GM12874 (cell line): ENCODE measurements around the gene P2RY13.

Experiments
- TF ChIP-seq, protein P1 (sequence below): IDR thresholded peaks from 2 replicates; pipeline ENCODE4 v1.5.1; 2011; ENCODE audit warnings: low read depth, mild to moderate bottlenecking, control low read depth, low read length, moderate library complexity; ENCODE audit not compliant: insufficient read depth

P2RY13 gene

DNA sequence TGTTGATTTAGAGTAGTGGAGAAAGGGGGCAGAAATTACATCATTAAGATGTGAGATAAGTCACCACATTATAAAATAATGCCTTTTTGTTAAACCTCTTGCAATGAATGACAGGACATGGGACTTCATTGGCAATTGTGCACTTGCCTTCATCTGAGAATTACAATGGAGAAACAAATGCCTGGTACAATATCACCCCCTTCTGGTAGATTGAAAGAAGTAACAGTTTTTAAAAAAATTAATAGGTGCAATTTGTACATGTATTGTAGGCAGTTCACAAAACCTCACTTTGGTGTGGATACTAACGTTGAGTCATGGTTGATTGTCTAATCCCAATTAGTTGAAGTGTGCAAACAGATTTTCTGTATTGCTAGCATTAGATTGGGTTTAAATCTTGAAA lies 46.4 kb downstream of the P2RY13 start:
- TF ChIP-seq, protein P1, sequence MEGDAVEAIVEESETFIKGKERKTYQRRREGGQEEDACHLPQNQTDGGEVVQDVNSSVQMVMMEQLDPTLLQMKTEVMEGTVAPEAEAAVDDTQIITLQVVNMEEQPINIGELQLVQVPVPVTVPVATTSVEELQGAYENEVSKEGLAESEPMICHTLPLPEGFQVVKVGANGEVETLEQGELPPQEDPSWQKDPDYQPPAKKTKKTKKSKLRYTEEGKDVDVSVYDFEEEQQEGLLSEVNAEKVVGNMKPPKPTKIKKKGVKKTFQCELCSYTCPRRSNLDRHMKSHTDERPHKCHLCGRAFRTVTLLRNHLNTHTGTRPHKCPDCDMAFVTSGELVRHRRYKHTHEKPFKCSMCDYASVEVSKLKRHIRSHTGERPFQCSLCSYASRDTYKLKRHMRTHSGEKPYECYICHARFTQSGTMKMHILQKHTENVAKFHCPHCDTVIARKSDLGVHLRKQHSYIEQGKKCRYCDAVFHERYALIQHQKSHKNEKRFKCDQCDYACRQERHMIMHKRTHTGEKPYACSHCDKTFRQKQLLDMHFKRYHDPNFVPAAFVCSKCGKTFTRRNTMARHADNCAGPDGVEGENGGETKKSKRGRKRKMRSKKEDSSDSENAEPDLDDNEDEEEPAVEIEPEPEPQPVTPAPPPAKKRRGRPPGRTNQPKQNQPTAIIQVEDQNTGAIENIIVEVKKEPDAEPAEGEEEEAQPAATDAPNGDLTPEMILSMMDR = peak; percentile 37; the same call in 1 of the 2 replicates

DNA sequence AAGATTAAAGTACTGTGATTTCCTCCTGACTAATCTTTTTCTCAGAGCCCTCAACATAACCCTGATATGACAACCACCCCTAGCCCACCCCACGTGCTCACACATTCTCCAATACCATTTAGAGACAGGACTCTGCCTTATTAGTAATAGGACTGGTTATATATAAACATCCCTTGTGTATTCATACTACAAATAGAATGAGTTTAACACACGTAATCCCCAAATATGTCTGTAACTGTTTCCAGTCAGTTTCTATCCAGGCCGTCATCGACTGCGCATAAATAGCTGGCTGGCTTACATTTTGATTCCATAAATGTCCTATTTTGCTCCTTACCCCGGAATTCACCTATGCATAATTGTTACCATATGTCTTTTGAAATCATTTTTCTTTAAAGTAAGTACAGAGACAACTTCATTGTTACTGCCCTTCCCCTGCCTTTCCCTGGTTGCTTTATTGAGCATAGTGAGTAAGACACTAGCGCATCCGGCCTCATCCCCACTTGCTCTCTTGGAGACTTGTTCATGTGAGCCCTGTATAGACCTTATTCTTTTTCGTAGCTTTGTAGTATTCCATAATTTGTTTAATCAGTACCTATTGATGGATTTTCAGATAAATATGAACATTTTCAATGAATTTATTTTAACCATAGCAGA lies 47.6 kb downstream of the P2RY13 start:
- TF ChIP-seq, protein P1 = no peak

DNA sequence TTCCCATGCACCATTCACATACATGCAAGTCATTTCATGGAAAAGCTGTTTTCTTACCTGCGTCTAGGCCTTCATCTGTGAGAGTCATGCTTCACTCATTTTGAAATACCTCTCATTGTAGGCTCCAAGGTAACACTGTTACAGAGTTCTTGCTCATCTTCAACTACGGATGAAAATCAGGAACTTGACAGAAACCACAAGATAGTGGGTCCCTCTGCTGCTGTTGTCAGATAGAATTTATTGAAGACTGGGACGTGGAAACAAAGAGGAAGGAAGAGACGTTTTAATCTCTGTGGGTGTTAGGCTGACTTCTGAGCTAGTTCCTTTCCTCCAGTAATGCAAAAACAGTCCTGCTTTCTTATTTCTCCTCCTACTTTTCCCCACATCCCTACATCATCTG lies 51.1 kb downstream of the P2RY13 start, which contains the start of gene P2RY14:
P2RY14 (minus strand) TSS at position 313 of the 400 bp plus-strand sequence. CDS start 64,226 bp downstream, outside the sequence.
- TF ChIP-seq, protein P1 = no peak

DNA sequence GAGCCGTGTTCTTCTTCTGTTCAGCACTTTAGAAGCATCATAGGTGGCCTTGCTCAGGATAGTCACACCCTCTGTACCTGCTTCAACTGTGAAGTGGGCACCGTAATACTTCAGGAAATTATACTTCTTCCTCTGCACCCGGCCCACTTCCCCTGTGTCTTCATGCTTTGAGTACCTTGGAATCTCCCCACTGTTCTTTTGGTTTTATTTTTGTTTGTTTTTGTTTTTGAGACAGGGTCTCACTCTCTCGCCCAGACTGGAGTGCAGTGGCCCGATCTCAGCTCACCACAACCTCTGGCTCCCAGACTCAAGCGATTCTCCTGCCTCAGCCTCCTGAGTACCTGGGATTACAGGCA lies 52.7 kb downstream of the P2RY13 start:
- TF ChIP-seq, protein P1 = no peak
